ENCODE results near the gene SCUBE3. TPM values are rescaled to one million over a fixed set of nuclear protein-coding genes. Genes with fewer than 3 reads are reported as not detected.

SCUBE3 gene
- total RNA-seq, 1 experiment from 2014 or later: 0.05 TPM

DNA sequence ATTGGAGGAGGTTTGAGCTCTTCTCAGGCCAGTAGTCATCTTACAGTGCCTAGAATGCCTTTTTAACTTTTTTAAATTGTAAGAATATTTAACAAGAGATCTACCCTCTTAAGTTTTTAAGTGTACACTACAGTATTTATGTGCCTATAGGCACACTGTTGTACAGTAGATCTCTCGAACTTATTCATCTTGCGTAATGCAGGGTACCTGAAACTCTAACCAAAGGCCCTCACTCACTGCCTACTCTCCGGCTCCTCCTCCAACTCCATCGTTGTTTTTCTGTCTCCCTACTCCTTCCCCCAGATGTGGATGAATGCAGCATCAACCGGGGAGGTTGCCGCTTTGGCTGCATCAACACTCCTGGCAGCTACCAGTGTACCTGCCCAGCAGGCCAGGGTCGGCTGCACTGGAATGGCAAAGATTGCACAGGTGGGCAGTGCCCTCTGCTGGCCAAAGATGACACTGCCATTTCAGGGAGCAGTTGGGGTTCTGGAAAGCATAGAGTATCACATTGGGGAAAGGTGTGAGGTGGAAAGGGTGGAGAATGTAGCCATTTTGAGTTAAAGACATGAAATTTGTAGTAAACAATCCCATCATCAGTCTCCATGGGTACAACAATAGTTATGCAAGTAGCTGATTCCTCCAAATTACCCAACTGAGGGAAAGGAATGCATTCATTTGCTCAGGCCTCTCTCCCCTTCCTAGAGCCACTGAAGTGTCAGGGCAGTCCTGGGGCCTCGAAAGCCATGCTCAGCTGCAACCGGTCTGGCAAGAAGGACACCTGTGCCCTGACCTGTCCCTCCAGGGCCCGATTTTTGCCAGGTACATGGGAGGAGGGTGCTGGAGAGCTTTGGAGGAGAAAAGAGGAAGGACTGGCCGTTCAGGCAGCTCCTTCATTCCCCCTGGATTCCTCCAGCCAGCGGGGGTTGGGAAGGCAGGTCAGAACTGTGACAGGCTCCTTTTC, 27.4 kb downstream of the SCUBE3 start (continued):
- TF ChIP-seq, protein P1, sequence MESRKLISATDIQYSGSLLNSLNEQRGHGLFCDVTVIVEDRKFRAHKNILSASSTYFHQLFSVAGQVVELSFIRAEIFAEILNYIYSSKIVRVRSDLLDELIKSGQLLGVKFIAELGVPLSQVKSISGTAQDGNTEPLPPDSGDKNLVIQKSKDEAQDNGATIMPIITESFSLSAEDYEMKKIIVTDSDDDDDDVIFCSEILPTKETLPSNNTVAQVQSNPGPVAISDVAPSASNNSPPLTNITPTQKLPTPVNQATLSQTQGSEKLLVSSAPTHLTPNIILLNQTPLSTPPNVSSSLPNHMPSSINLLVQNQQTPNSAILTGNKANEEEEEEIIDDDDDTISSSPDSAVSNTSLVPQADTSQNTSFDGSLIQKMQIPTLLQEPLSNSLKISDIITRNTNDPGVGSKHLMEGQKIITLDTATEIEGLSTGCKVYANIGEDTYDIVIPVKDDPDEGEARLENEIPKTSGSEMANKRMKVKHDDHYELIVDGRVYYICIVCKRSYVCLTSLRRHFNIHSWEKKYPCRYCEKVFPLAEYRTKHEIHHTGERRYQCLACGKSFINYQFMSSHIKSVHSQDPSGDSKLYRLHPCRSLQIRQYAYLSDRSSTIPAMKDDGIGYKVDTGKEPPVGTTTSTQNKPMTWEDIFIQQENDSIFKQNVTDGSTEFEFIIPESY (IDR thresholded peaks at IDR 0.05; ENCODE audit: extremely low read depth, insufficient replicate concordance, low read length): no peak
- no peak for TF ChIP-seq EZH2 (IDR thresholded peaks at IDR 0.05)
- no peak for TF ChIP-seq FOSL1 (IDR thresholded peaks at IDR 0.05; ENCODE audit: low read depth)
- TF ChIP-seq EZH2phosphoT487 (IDR thresholded peaks at IDR 0.05; ENCODE audit: borderline replicate concordance): no peak

DNA sequence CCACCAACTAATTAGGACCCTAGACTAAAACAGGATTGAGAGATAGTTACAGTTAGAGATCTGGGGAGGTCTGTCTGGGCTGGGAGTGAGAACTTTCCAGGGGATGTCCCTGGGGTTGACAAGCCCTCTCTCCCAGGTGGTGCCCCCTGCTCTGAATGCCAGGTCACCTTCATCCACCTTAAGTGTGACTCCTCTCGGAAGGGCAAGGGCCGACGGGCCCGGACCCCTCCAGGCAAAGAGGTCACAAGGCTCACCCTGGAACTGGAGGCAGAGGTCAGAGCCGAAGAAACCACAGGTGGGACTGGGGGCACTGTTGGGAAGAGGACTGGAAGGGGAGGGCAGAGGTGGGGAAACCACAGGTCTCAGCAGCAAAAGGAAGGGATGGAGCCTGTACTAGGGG, 28.7 kb downstream of the SCUBE3 start:
- Histone ChIP-seq H3K27me3 (ENCODE audit: insufficient read depth, low read length) (no peaks in the 10 kb centered on the region), H3K4me2 (ENCODE audit: low read length) (no peak overlapping the region), H3K9me2 (ENCODE audit: insufficient read depth) (no peaks in the 10 kb centered on the region), H3K9ac (ENCODE audit: low read length) (no peak overlapping the region), H3K9me3 (ENCODE audit: control insufficient read depth in 1 of 2, insufficient read depth in 1 of 2, low read depth in 1 of 2, low read length in 2 of 2) (no peaks in the 10 kb centered on the region), H3K4me3 (replicated peaks in 1 of 2; ENCODE audit: low read depth in 1 of 2, low read length in 2 of 2) (no peak overlapping the region), H2AFZ (ENCODE audit: low read depth, low read length, poor library complexity, severe bottlenecking) (no peak overlapping the region), H3K4me1 (ENCODE audit: control insufficient read depth in 1 of 2, insufficient read depth in 2 of 2, low read length in 2 of 2) (no peaks in the 10 kb centered on the region), H3K27ac (ENCODE audit: low read depth, low read length) (no peak overlapping the region), H3K79me2 (ENCODE audit: insufficient read depth, low read length) (no peaks in the 10 kb centered on the region), H3K36me3 (ENCODE audit: control insufficient read depth in 1 of 2, insufficient read depth in 2 of 2, low read length in 2 of 2) (no peaks in the 10 kb centered on the region), H4K20me1 (ENCODE audit: insufficient read depth) (no peaks in the 10 kb centered on the region)
- RAD21 ChIA-PET (ENCODE audit: low non-redundant PET in 1 of 2, low total read pairs in 2 of 2, uncharacterized antibody in 2 of 2, unreplicated experiment in 2 of 2): no interaction called here
- CTCF ChIA-PET: interaction anchor here (2.5 kb wide), 1 partner anchor 95 kb away, joined by 36 read pairs; no protein-coding TSS in a partner anchor
- POLR2A ChIA-PET: no interaction called here
- TF ChIP-seq POLR2A (IDR thresholded peaks at IDR 0.05; ENCODE audit: borderline replicate concordance, extremely low read depth, insufficient read depth, insufficient read length): no peak
- TF ChIP-seq EZH2phosphoT487 (IDR thresholded peaks at IDR 0.05; ENCODE audit: borderline replicate concordance): no peak
- TF ChIP-seq ZNF274 (IDR thresholded peaks at IDR 0.05; ENCODE audit: low read depth, low read length): no peak
- TF ChIP-seq, protein P2, sequence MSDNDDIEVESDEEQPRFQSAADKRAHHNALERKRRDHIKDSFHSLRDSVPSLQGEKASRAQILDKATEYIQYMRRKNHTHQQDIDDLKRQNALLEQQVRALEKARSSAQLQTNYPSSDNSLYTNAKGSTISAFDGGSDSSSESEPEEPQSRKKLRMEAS (IDR thresholded peaks at IDR 0.05): no peak
- TF ChIP-seq, protein P3, sequence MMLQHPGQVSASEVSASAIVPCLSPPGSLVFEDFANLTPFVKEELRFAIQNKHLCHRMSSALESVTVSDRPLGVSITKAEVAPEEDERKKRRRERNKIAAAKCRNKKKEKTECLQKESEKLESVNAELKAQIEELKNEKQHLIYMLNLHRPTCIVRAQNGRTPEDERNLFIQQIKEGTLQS (IDR thresholded peaks at IDR 0.05): no peak
- TF ChIP-seq, protein P1 (IDR thresholded peaks at IDR 0.05; ENCODE audit: extremely low read depth, insufficient replicate concordance, low read length): no peak
- no peak for TF ChIP-seq ELF1 (IDR thresholded peaks at IDR 0.05; ENCODE audit: borderline replicate concordance, low read depth)
- no peak for TF ChIP-seq YY1 (IDR thresholded peaks at IDR 0.05; ENCODE audit: extremely low read depth, insufficient replicate concordance, low read depth, low read length)
- ATAC-seq: no peak
- intact Hi-C loops (cut with micrococcal nuclease): no loop called here
- BruUV-seq (replicated peaks): no TSS peak
- DNase-seq (ENCODE audit: low read depth, low spot score): no peak

Measured in HCT116 (cell line).